ENCODE measurements around the gene C15orf62. TPM values are rescaled to one million over a fixed set of nuclear protein-coding genes. Genes with fewer than 3 reads are reported as not detected.

The C15orf62 gene
- total RNA-seq, 2 donors from 2014 or later: 0.46 to 0.57 TPM

DNA sequence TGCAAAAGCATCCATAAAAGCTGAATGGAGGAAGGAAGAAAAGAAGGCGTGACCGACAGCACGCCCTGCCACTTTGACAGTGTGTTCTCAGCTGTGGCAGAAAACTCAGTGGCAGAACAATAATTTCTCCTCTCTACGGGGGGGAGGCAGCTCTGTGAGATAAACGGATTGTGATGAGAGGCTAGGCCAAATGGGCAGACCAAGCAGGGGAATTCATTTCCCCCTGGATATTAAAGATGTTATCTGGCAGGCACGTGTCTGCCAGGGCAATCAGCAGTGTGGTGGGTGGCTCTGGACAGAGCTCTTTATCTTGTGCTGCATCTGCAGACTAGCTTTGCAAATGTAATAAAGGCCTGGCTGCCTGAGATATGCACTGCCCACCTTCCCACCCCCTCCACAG lies 12.8 kb upstream of the C15orf62 start:
- Mint-ChIP-seq H3K27me3 (ENCODE audit: insufficient read depth) (no peaks in the 10 kb centered on the region), H3K36me3 (ENCODE audit: low read depth) (no peaks in the 10 kb centered on the region), H3K9me3 (no peaks in the 10 kb centered on the region), H3K4me1 (peaks cover 9% of the 10 kb centered on the region), H3K27ac (peak overlapping the region; percentile 35), H3K4me3 (no peak overlapping the region)
- WGBS, 2 experiments (ENCODE audit: insufficient coverage in 1 of 2, insufficient read length in 1 of 2): 75 to 91% methylated on average over 3 to 6 of the region's 6 CpGs
- Histone ChIP-seq H3K4me1 (ENCODE audit: control insufficient read depth, insufficient read depth, low read length) (no peaks in the 10 kb centered on the region), H3K9me3 (ENCODE audit: control insufficient read depth, low read length) (no peaks in the 10 kb centered on the region), H3K9ac (ENCODE audit: extremely low read depth, low read length, poor library complexity, severe bottlenecking) (no peak overlapping the region), H3K36me3 (ENCODE audit: control insufficient read depth, insufficient read depth, low read length) (peaks cover 11% of the 10 kb centered on the region), H3K27me3 (ENCODE audit: control insufficient read depth, insufficient read depth, low read length, poor library complexity, severe bottlenecking) (no peaks in the 10 kb centered on the region), H3K27ac (ENCODE audit: low read depth, low read length) (no peak overlapping the region), H3K4me3 (ENCODE audit: low read length) (no peak overlapping the region)
- DNase-seq: no peak
- TF ChIP-seq, protein P1, sequence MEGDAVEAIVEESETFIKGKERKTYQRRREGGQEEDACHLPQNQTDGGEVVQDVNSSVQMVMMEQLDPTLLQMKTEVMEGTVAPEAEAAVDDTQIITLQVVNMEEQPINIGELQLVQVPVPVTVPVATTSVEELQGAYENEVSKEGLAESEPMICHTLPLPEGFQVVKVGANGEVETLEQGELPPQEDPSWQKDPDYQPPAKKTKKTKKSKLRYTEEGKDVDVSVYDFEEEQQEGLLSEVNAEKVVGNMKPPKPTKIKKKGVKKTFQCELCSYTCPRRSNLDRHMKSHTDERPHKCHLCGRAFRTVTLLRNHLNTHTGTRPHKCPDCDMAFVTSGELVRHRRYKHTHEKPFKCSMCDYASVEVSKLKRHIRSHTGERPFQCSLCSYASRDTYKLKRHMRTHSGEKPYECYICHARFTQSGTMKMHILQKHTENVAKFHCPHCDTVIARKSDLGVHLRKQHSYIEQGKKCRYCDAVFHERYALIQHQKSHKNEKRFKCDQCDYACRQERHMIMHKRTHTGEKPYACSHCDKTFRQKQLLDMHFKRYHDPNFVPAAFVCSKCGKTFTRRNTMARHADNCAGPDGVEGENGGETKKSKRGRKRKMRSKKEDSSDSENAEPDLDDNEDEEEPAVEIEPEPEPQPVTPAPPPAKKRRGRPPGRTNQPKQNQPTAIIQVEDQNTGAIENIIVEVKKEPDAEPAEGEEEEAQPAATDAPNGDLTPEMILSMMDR (conservative IDR thresholded peaks at IDR 0.05): no peak

DNA sequence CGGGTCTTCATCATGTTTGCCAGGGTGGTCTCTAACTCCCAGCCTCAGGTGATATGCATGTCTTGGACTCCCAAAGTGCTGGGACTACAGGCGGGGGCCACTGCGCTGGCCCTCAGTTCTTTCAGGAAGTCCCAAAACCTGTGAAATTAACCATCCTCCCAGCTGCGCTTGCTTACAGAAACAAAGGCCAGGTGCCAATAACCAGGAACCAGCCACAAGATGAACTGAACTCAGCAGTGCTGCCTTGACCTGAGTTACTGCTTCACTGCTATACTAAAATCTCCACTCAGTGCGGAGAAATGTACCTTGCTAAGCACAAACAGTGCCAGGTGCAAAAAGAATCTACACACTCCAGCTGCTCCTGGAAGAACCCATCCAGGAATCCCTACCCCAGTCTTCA lies 9.8 kb upstream of the C15orf62 start:
- WGBS, 2 experiments (ENCODE audit: insufficient coverage in 1 of 2, insufficient read length in 1 of 2): 93 to 95% methylated on average over 4 to 5 of the region's 5 CpGs
- no peaks in the 10 kb centered on the region for H3K36me3 Mint-ChIP-seq (ENCODE audit: low read depth)
- H3K27me3 ChIP-seq (ENCODE audit: control insufficient read depth, insufficient read depth, low read length, poor library complexity, severe bottlenecking): no peaks in the 10 kb centered on the region
- peaks cover 14% of the 10 kb centered on the region for H3K4me1 Mint-ChIP-seq
- DNase-seq: no peak
- H3K36me3 ChIP-seq (ENCODE audit: control insufficient read depth, insufficient read depth, low read length): no peaks in the 10 kb centered on the region
- TF ChIP-seq, protein P1 (conservative IDR thresholded peaks at IDR 0.05): no peak
- no peaks in the 10 kb centered on the region for H3K9me3 Mint-ChIP-seq
- H3K4me3 Mint-ChIP-seq: no peak overlapping the region
- no peaks in the 10 kb centered on the region for H3K27me3 Mint-ChIP-seq (ENCODE audit: insufficient read depth)
- H3K9ac ChIP-seq (ENCODE audit: extremely low read depth, low read length, poor library complexity, severe bottlenecking): no peak overlapping the region
- H3K9me3 ChIP-seq (ENCODE audit: control insufficient read depth, low read length): no peaks in the 10 kb centered on the region
- H3K4me3 ChIP-seq (ENCODE audit: low read length): no peak overlapping the region
- no peaks in the 10 kb centered on the region for H3K4me1 ChIP-seq (ENCODE audit: control insufficient read depth, insufficient read depth, low read length)
- H3K27ac Mint-ChIP-seq: no peak overlapping the region
- no peak overlapping the region for H3K27ac ChIP-seq (ENCODE audit: low read depth, low read length)

DNA sequence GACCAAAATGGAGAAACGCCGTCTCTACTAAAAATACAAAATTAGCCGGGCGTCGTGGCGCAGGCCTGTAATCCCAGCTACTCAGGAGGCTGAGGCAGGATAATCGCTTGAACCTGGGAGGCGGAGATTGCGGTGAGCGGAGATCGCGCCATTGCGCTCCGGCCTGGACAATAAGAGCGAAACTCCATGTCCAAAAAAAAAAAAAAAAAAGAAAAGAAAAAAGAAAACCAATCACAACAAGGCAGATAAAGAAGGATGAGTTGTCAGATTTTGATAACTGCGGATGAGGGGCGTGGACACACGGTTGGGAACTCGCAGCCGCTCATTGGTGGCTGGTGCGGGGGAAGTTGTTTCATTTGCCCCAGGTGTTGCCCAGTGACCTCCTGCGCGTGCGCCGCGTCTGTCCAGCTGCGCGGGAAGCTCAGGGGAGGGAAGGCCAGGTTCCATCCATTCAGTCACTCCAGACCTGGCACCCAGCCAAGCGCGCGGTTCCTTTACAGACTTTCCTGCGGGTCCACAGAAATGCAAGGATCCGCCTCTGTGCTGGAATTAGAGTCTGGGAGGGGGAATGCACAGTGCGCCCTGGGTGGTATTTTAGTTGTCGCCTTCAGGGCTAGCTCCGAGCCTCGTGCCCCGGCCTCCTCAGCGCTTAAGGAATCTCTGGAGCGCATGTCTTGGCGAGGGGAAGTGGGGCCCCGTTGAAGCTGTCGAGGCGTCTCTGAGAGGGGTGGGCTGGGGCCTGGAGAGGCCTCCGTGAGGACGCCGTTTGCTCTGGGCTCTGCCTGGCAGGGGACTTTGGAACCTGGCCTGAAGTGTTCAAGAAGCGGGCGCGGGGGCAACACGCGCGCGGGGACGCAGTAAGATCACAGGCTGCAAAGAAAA lies 6.6 kb upstream of the C15orf62 start:
- H3K4me1 Mint-ChIP-seq: peaks cover 21% of the 10 kb centered on the region
- Histone ChIP-seq H3K9me3 (ENCODE audit: control insufficient read depth, low read length) (no peaks in the 10 kb centered on the region), H3K27me3 (ENCODE audit: control insufficient read depth, insufficient read depth, low read length, poor library complexity, severe bottlenecking) (no peaks in the 10 kb centered on the region), H3K4me1 (ENCODE audit: control insufficient read depth, insufficient read depth, low read length) (peaks cover 8% of the 10 kb centered on the region), H3K36me3 (ENCODE audit: control insufficient read depth, insufficient read depth, low read length) (no peaks in the 10 kb centered on the region), H3K27ac (ENCODE audit: low read depth, low read length) (no peak overlapping the region), H3K4me3 (ENCODE audit: low read length) (peak overlapping the region; percentile 85), H3K9ac (ENCODE audit: extremely low read depth, low read length, poor library complexity, severe bottlenecking) (peak overlapping the region; percentile 58)
- H3K27ac Mint-ChIP-seq: peak overlapping the region; percentile 92
- TF ChIP-seq, protein P1 (conservative IDR thresholded peaks at IDR 0.05): no peak
- H3K27me3 Mint-ChIP-seq (ENCODE audit: insufficient read depth): no peaks in the 10 kb centered on the region
- H3K4me3 Mint-ChIP-seq: peak overlapping the region; percentile 69
- 69 to 78% methylated on average over 24 to 52 of the region's 55 CpGs for WGBS, 2 experiments (ENCODE audit: insufficient coverage in 1 of 2, insufficient read length in 1 of 2)
- no peak for DNase-seq
- H3K36me3 Mint-ChIP-seq (ENCODE audit: low read depth): no peaks in the 10 kb centered on the region
- no peaks in the 10 kb centered on the region for H3K9me3 Mint-ChIP-seq

Data from endodermal cell (in vitro differentiated cells).